ENCODE results near the gene RRM1. TPM values are rescaled to one million over a fixed set of nuclear protein-coding genes. Genes with fewer than 3 reads are reported as not detected.
A peak's percentile ranks its signal among the peaks of the same experiment; 100 is the strongest.

The RRM1 gene
- total and polyA plus RNA-seq, 9 of the 15 experiments (the other 6 are each of a cell fraction or from before 2014, with no cell fraction given): 113 to 270 (median 163) TPM

DNA sequence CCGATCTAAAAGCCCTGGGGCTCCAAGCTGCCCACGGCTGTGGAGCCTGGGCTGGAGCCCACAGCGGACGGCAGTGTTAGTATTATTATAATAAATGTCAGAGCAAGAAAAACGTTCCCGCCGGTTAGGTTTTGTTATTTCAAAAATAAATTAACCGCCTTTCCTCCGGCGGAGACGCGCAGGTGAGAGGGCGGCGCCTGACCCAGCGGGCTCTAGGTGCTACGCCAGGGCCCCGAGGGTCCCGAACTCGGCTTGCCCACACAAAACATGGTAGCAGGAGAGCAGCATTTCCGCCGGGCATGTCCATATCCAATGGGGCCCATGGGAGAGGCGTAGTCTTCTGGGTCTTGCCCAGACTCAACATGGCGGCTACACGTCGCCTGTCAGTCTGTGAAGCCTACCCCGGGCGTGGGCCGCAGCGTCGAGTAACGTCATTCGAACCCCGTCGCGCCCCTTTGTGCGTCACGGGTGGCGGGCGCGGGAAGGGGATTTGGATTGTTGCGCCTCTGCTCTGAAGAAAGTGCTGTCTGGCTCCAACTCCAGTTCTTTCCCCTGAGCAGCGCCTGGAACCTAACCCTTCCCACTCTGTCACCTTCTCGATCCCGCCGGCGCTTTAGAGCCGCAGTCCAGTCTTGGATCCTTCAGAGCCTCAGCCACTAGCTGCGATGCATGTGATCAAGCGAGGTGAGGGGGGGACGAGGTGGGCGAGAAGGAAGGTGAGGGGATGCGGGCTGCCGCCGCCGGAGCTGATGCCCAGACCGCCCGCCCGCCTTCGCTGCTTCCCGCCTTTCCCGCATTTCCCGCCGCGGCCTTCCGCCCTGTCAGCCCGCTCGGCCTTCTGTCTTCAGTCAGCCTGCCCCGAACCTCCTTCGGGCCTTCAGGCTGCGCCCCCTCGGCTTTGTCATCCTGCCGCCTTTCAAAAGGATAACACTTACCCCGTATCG is at the start of gene RRM1 (continued):
- TF ChIP-seq HMGXB4 (CRISPR knock-in tag; IDR thresholded peaks at IDR 0.05): 0 out of 2 replicates have a peak, but pooled peaks have one; percentile 36
- TF ChIP-seq ZNF77 (CRISPR knock-in tag; IDR thresholded peaks at IDR 0.05): no peak
- TF ChIP-seq, protein P1, sequence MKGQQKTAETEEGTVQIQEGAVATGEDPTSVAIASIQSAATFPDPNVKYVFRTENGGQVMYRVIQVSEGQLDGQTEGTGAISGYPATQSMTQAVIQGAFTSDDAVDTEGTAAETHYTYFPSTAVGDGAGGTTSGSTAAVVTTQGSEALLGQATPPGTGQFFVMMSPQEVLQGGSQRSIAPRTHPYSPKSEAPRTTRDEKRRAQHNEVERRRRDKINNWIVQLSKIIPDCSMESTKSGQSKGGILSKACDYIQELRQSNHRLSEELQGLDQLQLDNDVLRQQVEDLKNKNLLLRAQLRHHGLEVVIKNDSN (CRISPR knock-in tag; IDR thresholded peaks at IDR 0.05): peak; percentile 37; the same call in 1 of the 2 replicates
- peak; percentile 27; the same call in 1 of the 2 replicates for TF ChIP-seq ATF6 (CRISPR knock-in tag; IDR thresholded peaks at IDR 0.05)
- peak; percentile 99 for TF ChIP-seq E2F3 (CRISPR knock-in tag; IDR thresholded peaks at IDR 0.05)
- TF ChIP-seq JUNB (CRISPR knock-in tag; conservative IDR thresholded peaks at IDR 0.05): no peak
- TF ChIP-seq ELK3 (CRISPR knock-in tag; IDR thresholded peaks at IDR 0.05): no peak
- no peak for TF ChIP-seq YBX1 (IDR thresholded peaks at IDR 0.05)
- TF ChIP-seq ADNP (tag; IDR thresholded peaks at IDR 0.05): no peak
- TF ChIP-seq, protein P2, sequence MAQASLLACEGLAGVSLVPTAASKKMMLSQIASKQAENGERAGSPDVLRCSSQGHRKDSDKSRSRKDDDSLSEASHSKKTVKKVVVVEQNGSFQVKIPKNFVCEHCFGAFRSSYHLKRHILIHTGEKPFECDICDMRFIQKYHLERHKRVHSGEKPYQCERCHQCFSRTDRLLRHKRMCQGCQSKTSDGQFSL (CRISPR knock-in tag; IDR thresholded peaks at IDR 0.05): peak; percentile 89
- TF ChIP-seq, protein P2 (tag; IDR thresholded peaks at IDR 0.05): no peak
- no peak; the same call in 1 of the 2 replicates for TF ChIP-seq ZNF584 (CRISPR knock-in tag; IDR thresholded peaks at IDR 0.05; ENCODE audit: low read depth)
- no peak for TF ChIP-seq CBX8 (IDR thresholded peaks at IDR 0.05; ENCODE audit: borderline replicate concordance, extremely low read depth, low read depth, low read length, poor library complexity, severe bottlenecking)
- TF ChIP-seq, protein P3, sequence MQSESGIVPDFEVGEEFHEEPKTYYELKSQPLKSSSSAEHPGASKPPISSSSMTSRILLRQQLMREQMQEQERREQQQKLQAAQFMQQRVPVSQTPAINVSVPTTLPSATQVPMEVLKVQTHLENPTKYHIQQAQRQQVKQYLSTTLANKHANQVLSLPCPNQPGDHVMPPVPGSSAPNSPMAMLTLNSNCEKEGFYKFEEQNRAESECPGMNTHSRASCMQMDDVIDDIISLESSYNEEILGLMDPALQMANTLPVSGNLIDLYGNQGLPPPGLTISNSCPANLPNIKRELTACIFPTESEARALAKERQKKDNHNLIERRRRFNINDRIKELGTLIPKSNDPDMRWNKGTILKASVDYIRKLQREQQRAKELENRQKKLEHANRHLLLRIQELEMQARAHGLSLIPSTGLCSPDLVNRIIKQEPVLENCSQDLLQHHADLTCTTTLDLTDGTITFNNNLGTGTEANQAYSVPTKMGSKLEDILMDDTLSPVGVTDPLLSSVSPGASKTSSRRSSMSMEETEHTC (IDR thresholded peaks at IDR 0.05): no peak
- peak; percentile 64 for TF ChIP-seq CREB3 (tag; conservative IDR thresholded peaks at IDR 0.05; ENCODE audit: low read depth)
- no peak for TF ChIP-seq ZFPM2 (CRISPR knock-in tag; IDR thresholded peaks at IDR 0.05)
- TF ChIP-seq KLF10 (CRISPR knock-in tag; IDR thresholded peaks at IDR 0.05): no peak
